ENCODE results near the gene TAMALIN.

The TAMALIN gene

GRCh38 chr12:52055731-52056711 is 49.3 kb downstream of the TAMALIN start:
- no peak for DNase-seq

DNA sequence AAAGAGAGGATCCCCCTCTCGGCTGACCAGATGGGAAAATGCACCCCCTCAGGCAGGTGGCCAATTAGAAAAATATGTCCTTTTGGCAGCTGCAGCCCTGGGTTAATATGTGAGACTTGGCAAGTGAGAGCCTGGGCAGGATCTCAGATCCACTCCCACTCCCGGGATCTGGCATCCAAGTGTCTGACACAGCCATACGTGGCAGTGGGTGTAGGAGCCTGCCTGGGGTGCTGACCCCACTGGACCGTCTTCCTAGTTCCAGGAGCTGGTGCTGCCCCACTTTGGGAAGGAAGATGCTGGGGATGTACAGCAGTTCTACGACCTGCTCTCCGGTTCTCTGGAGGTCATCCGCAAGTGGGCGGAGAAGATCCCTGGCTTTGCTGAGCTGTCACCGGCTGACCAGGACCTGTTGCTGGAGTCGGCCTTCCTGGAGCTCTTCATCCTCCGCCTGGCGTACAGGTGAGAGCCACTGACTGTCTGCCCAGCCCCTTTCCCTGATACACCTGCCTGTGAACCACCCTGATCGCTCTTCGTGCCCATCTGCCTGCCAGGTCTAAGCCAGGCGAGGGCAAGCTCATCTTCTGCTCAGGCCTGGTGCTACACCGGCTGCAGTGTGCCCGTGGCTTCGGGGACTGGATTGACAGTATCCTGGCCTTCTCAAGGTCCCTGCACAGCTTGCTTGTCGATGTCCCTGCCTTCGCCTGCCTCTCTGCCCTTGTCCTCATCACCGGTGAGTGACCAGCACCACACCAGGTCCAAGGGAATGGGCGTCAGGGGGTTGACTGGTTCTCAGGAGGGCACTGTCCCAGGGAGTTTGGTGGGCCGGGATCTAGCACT is 50.3 kb downstream of the TAMALIN start:
- DNase-seq, result no peak

DNA sequence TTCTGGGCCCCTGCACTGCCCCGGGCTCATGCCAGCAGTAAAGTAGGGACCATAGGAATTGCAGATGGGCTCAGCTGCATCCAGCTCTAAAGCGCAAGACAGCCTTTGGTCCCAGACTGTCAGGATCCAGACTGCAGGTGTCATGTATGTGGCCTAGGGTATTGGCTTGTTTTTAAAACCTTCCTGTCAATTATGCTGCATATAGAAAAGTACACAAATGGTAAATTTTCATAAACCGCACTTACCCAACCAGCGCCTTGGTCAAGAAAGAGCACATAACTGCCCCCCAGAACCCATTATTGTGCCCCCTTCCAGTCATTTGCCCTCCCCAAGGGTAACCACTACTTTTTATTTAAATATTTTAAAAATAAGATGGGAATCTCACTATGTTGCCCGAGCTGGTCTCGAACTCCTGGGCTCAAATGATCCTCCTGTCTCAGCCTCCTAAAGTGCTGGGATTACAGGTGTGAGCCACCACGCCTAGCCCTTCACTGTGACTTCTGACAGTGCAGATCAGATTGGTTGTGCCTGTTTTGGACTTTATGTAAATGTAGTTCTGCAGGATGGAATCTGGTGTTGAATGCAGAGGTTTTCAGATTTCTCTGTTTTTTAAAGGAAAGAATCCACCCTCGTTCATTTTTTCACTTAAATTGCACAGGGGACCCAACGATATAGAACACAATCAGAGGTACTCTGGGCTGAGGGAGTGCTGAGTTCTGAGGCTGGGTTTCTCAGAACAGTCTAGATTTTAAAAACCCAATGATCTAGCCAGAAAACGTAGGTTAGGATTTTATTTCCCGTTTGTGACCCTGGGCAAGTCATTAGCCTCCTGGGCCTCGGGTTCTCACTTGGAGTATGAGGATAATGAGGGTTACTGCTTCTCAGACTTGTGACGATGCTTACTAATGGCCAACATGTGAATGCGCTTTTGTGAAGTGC is 51.2 kb downstream of the TAMALIN start:
- DNase-seq, result no peak

- DNase-seq, result no peak
These were observed 52.0 kb downstream of the TAMALIN start for GRCh38 chr12:52058631-52059361.

DNA sequence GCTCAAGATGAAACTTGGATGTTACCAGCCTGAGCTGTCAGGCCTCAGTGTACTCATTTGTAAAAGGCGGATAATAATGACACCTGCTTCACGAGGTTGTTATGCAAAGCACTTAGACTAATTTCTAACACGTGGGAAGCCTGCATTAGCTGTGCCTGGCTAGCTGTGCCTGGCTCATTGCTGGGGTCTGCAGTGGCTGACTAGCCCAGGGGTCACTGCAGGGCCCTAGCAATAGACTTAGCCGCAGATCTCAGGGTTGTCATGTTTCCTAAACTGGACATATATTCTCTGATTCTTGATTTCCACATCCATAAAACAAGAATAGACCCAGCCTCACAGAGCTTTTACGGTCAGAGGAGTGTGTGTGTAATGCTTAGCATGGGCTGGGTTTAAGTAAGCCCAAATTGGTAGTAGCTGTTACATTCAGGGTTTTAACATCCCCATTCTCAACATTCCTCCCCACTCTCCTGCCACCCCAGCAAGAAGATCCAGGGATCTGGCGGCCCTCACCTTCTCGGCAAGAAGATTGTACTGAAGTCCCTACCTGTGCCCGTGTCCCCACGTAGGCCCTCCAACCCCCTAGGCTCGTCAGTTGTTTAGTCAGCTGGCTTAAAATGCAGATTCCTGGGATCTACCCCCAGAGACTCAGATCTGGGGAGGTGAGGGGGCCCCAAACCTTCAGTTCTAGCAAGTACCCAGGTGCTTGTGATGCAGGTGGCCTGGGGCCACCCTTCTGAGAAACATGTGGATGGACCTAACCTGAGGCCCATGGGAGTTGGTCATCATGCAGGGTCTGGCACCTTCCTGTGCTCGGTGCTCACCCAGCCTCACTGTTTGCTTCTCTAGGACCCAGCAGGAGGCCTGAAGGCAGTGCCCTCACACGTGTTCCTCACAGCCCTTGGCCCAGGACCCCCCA is 53.1 kb downstream of the TAMALIN start:
- no peak for DNase-seq

GRCh38 chr12:52060498-52061177 is 53.9 kb downstream of the TAMALIN start:
- no peak for DNase-seq

DNA sequence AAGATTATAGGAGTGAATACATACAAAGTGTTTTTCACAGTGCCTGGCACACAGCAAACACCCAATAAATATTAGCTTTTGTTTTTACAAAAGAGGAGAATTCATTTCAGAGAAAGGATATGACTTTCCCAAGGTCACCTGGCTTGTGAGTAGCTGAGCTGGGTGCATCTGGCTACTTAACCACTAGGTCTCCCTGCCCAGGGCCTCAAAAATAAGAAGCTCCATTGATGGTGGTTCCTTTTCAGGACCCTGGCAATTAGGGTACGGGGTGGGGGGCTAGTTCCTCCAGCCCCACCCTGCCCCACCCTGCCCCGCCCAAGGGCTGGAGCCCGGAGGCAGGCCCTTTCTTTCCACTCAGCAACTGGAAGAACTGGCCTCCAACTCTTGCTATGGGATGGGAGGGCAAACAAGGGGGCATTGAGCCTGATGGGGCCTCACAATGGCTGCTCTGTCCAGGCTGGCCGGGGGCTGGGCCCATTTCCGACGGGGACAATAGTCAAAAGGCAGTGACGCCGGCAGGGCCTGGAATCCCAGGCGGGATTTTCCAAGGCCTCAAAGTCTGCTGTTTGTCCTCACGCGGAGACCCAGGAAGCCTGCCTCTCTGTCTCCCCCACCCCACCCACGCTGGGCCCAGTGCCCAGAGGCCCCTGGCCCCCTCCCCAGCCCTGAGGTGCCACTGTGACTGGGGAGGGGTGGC is 54.9 kb downstream of the TAMALIN start:
- DNase-seq, result no peak

DNA sequence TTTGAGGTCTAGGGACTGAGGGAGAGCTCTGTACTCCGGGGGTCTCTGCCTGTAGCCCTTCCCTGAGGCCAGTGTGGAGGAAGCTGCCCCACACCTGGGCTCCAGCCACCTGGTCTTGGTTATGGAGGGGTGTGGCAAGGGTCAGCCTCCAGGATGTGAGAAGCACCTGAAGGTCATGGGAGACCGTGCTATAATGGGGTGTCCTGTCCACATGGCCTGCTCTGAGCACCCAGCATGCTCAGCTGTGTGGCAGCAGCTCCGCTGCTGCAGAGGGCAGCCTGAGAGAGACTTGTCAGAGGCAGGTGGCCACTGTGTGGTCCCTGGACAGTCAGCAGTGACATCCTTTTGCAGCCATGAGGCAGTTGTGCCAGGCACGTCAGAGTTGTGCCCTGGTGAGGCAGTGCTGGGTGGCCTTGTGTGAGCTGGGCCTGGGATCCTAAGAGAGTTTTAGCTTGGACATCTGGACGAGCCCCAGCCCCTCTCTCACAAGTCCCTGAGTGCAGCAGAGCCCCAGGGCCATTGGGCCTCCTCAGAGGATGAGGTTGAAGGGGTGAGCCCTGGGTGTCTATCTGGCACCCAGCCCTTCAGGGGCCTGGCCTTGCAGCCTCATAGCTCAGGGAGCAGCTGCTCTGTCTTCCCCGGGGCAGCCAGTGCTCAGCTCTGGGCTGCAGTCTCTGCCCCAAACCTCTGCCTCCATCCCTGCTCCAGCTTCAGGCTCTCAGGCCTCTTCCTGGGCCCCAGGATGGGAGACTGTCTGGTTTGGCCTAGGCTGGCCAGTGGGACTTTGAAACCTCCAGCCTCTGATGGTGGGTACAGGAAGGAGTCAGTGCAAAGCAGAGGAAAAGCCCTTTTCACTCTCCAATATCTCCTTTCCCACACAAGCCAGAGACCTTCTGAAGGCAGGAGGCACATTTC is 55.7 kb downstream of the TAMALIN start:
- no peak for DNase-seq

- no peak for DNase-seq
These were observed 56.6 kb downstream of the TAMALIN start for GRCh38 chr12:52063082-52063924.

DNA sequence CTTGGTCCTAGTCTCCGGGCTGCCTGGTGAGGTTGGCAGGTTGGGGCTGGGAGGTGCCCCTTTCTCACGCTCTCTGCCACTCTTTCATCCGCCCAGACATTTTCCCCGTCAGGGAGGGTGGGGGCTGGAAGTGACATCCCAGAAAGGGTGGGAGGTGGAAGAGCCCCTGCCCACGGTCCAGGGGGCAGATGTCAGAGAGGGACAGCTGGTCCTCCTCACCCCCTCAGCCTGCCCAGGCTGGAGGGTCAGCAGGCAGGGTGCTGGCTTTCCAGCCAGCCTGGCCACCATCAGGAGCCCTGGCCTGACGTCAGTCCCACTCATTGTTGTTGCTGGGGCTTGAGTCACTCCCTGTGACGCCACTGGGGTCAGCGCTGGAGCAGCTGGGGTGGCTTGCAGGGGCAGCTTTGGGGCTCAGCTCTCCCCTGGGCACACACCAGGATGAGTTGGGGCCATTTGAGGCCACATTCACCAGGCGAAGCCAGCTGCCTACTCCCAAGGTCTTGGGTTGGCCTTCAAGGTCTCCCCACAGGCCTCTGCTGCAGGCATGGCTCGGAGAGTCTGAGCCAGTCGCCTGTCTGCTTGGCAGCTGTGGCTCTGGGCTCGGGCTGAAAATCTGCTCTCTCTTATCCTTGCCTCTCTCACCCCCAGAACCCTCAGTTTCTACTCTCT is 57.4 kb downstream of the TAMALIN start:
- DNase-seq, result no peak
